NCI-H2196 (cell line): ENCODE measurements around the gene SUSD4.

Source experiments
- DNase-seq: peaks from one replicate; lab custom pipeline; 2025; ENCODE audit not compliant: unreplicated experiment; lab: John Stamatoyannopoulos, UW

SUSD4 gene

DNA sequence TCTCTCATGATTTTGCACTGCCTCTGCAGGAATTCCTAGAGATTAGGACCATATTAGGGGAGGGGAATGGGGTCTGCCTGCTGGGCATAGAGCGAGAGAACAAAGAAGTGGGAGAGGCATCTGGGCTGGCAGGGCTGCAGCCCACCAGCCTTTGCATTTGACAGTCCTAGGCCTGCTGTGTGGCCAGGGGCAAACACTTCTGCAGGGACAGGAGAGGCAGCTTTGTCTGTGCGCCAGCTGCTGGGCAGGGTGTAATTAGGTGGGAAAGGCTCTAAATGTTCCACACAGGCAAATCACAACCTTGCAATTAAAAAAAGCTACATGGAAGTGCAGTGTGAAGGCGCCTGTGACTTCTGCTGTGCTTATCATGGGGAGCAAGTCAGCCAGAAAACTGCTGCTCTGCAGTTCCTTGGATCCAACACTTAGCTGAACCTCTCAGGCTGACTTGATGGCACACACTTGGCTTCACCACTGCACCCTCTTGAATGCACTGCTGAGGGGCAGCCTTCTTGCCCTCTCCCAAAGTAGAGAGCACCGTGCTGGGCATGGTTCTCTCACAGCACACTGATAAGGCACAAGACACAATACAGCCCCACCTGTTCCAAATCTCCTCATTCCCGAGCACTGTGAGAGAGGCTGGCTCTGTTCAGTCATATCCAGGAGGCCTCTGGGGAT, 147.3 kb downstream of the SUSD4 start:
- DNase-seq = no peak

DNA sequence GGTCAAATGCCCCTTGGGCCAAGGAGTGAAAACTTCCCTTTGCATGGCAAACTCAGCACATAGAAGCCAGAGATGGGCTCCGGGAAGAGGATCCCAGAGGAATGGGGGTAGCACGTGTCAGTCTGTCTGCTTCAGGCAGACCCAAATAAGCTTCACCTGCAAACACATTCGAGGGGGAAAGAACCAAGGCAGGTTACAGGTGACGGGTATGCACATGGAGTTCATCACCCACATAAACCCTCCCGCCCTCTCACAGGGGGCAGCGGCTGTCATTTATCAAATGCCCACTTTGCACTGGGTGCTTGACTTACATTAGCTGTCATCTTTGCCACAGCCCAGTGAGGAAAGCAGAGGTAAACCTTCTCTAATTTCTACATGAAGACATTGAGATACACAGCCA, 147.9 kb downstream of the SUSD4 start:
- DNase-seq = no peak

GRCh38 chr1:223215026-223215425, 148.9 kb downstream of the SUSD4 start:
- DNase-seq = no peak

DNA sequence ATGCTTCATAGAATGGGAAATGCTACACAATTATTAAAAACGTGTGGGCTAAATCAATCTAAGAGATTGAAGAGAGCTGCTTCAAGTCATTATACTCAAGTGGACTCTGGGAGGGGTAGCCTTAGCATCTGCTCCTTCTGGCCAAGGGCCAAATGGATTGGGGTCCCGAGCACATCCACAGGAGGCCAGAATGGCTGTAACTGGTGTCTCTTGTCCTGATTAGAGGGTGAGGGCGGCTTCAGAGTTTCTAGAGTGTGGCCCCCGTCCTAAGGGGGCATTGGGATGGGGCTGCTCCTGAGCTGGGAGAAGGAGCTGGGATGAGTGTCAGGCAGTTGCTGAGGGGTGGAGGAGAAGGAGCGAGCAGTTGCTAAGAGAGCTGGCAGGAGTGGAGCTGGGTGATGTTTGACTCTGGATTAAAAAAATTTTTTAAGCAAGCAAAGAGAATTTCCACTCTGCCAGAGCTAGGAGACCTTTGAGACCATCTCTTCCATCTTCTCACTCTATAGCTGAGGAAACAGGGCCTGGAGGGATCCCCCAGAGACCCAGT, 149.6 kb downstream of the SUSD4 start:
- no peak for DNase-seq

- no peak for DNase-seq
Measured at GRCh38 chr1:223212441-223212840, 151.5 kb downstream of the SUSD4 start.

GRCh38 chr1:223211323-223211985, 152.5 kb downstream of the SUSD4 start:
- DNase-seq = no peak

DNA sequence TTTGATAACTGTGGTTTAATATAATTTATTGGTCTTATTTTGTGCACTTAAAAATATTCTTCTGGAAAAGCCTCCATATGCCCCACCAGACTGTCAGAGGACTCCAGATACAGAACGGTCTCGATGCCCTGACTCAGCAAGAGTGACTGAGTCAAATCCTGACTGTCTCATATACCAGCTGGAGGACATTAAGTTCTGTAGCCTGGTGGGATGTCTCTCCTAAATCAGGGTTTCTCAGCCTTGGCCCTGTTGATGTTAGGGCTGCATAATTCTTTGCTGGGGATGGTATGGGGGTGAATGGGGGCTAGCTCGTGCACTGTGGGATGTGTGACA, 153.2 kb downstream of the SUSD4 start:
- no peak for DNase-seq

- DNase-seq = no peak
Measured at GRCh38 chr1:223209992-223210787, 153.8 kb downstream of the SUSD4 start.

DNA sequence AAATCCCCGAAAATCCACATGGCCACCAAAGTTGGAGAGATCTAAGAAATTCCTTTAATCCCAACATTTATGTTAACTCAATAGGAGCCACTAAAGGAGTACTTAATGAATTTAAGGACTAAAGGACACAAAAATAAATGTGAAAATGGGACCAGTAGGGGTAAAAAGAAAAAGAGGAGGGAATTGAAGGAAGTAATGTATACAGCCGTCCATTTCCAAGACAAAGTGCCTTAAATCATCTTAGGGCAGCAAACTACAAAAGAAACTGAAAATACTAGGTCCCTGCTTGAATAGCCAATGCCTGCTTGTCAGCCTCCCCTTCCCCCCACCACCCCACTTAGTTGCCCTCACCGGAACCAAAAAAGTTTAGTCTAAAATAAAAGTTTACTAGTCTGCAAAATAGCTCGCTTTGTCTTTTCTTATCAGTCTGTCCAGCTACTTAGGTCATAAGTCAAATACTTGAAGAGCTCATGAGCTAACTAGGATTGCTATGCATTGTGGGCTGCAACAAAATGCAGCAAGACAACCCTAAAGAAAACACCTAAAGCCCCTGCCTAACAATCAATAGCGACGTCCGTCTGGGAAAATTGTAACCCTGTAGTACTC, 154.6 kb downstream of the SUSD4 start:
- DNase-seq = no peak

DNA sequence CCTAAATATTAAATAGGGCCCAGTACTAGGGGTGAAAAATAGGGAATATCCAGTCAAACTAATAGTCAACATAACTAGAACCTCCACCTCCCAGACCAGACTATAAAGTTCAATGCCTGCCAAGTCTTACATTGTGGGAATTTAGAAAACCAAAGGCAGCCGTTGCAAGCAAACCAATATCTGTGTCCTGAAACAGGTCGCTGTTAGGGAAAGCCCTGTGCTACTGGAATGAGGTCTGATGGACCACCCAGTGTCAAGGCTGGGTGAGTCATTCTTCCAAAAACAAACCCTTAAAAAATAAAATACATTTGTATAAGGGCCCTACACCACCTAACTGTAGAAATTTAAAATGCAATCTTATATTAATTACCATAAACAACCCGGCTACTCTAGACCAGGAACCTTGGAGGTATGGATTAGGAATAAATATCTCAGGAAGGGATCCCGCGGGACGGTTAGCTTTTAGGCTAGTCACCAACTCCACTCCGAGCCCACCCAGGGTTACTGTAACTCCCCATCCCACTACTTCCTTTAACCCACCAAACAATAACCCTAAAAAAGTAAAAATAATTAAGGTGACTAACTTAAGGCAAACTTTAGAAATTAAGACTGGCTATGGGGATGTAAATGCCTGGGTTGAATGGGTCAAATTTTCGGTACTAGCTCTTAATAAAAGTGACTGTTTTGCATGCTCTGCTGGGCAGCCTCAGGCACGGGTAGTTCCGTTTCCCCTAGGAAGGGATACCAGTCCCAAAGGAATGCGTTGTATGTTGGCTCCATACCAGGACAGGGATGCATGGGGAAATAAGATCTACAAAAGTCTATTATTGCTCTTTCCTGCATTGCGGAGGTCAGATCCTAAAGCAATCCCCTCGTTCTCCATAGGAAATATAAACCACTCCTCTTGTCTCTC, 155.6 kb downstream of the SUSD4 start:
- DNase-seq = no peak

DNA sequence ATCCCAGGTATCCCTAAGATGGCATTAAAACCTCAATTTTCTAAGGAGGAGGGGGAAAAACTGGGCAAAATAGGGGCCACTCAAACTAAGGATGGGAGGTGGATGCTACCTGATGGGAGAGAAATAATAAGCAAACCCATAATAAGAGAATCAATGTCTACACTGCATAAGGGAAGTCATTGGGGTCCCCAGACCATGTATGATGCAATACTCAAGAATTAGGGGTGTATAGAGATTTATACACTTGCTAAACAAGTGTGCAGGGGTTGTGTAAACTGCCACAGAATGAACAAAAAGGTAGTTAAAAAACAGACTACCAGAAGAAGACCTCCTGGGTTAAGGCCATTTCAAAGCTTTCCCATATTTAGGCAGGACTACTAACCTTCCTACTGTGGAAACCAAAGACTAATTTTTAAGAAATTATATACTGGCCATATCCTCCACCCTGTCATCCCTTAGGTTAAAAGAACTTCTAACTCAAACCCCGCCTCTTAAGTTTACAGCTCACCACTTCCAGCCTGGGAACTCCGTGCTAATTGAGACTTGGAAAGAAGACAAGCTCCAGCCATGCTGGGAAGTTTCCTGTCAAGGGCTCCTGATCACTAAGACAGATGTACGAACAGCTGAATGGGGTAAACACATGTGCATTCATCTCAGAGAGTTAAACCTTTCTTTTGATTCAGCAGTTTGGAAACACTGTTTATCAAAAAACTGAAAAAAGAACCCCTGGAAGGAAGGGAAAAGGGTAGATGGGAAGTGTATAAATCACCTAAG, 156.5 kb downstream of the SUSD4 start:
- DNase-seq = no peak

GRCh38 chr1:223204424-223204823, 159.6 kb downstream of the SUSD4 start:
- no peak for DNase-seq

GRCh38 chr1:223203694-223204093, 160.3 kb downstream of the SUSD4 start:
- no peak for DNase-seq

GRCh38 chr1:223203034-223203408, 161.0 kb downstream of the SUSD4 start:
- no peak for DNase-seq

DNA sequence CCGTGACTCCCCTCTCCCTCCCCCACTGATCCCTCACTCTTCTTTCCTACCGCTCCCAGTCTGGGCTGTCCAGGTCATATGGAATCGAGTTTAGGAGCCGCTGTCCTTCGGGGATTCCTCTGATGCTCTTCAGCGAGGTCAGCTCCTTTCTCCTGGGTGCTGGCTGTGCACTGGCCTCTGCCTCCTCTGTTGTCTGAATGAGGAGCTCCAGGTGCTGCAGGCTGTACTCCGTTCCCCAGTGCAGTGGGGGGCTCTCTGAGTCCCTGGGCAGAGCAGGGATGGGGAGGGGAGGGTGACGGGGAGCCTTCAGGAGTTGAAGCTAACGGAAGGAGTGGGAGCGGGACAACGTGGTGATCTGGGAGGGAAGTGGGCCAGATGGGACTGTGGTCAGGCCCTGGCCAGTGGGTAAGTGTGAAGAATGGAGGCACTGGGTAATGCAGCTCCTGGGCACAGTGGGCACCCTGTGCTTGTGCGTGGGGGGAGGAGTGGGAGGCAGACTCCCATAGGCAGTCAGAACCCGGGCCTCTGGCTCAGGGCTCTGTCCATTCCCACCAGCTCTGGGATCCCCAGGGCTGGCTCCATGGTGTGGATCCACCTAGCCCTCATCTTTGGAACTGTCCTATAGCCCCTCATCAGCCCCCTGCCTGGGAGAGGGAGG, 161.5 kb downstream of the SUSD4 start:
- DNase-seq = no peak

DNA sequence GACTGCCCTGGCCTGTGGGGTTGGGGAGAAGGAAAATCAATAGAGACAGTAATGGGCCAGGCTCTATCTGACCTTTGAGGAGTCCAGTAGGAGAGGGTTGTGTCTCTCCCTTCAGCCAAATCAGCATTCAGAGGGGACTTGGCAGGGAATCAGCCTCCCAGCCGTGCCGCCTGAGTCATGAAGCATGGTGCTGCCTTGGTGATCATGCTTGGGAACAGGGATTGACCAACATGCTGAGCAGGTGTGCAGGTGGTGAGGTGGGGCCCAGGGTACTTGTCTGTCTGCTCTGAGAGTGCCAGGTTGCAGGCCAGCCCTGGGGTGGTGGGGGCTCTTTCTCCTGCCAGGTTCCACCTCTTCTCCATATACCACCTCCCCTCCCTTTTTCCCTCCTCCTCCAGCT, 162.0 kb downstream of the SUSD4 start:
- DNase-seq = no peak

GRCh38 chr1:223200903-223201302, 163.1 kb downstream of the SUSD4 start:
- DNase-seq = no peak

DNA sequence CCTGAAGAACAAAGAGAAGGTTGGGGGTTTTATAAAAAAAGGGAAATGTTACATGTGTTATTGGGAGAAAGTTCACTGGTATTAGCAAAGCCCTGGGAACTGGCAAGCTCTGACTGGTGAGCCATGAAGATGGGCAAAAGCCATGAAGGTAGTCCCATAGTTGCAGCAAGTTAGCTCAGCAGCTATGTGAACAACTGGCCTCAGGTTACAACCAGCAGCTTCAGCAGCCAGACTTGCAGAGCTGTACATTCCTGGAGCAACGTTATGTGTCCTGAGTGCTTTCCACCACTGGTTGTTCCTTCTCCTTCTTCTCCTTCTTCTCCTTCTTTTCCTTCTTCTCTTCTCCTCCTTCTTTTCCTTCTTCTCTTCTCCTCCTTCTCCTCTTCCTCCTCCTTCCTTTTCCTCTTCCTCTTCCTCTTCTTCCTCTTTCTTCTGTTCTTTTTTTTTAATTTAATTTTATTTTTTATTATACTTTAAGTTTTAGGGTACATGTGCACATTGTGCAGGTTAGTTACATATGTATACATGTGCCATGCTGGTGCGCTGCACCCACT, 164.8 kb downstream of the SUSD4 start:
- no peak for DNase-seq

GRCh38 chr1:223198628-223198965, 165.4 kb downstream of the SUSD4 start:
- DNase-seq = no peak
